ENCODE data around the gene TANC1. TPM values are rescaled to one million over a fixed set of nuclear protein-coding genes. Genes with fewer than 3 reads are reported as not detected.

The TANC1 gene
- total RNA-seq, 2 experiments from 2014 or later: 0.70 to 0.92 TPM

DNA sequence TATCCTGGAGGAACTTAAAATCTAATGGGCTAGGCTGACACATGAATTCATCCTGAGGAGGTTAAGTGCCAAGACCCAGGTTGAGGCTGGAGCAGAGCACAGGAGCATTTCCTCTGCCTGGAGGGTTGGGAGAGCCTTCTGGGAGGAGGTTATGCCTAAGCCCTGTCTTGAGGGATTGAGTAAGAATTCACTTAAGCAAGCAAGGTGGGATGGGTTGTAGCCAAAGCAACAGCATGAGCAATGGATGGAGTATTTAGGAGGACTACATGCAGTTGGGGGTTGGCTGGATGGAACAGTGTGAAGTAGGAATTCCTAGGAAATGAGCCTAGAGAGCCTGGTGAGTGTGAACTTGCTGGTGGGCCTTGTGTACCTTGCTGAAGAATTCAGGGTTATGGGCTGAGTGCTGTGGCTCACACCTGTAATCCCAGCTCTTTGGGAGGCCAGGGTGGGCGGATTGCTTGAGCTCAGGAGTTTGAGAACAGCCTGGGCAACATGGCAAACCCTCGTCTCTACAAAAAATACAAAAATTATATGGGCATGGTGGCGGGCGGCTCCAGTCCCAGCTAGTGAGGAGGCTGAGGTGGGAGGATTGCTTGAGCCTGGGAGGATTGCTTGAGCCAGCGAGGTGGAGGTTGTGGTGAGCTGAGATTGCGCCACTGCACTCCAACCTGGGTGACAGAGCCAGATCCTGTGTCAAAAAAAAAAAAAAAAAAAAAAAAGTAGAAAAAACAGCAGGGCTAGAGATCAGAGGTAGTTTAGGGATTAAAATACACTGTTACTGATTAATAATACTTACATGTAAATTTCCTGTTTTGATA, 22.2 kb downstream of the TANC1 start:
- ATAC-seq (no peak), DNase-seq (no peak)
- H3K36me3 Mint-ChIP-seq (ENCODE audit: low read depth): no peaks in the 10 kb centered on the region
- peaks cover 1% of the 10 kb centered on the region for H3K27me3 Mint-ChIP-seq
- POLR2A ChIA-PET: no interaction called here
- no peak overlapping the region for H3K4me3 Mint-ChIP-seq
- CTCF ChIA-PET: interaction anchor here (1.2 kb wide), 1 partner anchor 128 kb away, joined by 3 read pairs; no protein-coding TSS in a partner anchor
- intact Hi-C loops (cut with micrococcal nuclease): no loop called here
- TF ChIP-seq, protein P1, sequence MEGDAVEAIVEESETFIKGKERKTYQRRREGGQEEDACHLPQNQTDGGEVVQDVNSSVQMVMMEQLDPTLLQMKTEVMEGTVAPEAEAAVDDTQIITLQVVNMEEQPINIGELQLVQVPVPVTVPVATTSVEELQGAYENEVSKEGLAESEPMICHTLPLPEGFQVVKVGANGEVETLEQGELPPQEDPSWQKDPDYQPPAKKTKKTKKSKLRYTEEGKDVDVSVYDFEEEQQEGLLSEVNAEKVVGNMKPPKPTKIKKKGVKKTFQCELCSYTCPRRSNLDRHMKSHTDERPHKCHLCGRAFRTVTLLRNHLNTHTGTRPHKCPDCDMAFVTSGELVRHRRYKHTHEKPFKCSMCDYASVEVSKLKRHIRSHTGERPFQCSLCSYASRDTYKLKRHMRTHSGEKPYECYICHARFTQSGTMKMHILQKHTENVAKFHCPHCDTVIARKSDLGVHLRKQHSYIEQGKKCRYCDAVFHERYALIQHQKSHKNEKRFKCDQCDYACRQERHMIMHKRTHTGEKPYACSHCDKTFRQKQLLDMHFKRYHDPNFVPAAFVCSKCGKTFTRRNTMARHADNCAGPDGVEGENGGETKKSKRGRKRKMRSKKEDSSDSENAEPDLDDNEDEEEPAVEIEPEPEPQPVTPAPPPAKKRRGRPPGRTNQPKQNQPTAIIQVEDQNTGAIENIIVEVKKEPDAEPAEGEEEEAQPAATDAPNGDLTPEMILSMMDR (IDR thresholded peaks at IDR 0.05): no peak
- H3K9me3 Mint-ChIP-seq: no peaks in the 10 kb centered on the region
- no peak overlapping the region for H3K27ac Mint-ChIP-seq
- H3K4me1 Mint-ChIP-seq (ENCODE audit: low read depth): no peaks in the 10 kb centered on the region

DNA sequence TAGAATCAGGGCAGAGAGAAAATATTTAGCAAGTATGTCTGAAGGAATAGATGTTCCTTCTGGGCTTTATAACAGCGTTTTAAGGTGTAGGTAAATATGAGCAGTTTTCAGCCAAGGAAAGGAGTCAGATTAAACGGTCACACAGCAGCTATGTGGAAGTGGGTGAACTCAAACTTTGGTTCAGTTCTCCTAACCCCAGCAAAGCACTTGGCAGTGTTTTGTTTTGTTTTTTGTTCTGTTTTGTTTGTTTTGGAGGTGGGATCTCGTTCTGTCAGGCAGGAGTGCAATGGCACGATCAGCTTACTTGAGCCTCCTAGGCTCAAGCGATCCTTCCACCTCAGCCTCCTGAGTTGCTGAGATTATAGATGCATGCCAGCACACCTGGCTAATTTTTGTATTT, 24.6 kb downstream of the TANC1 start:
- ChIA-PET POLR2A (no interaction called here), CTCF (no interaction called here)
- H3K4me1 Mint-ChIP-seq (ENCODE audit: low read depth): no peaks in the 10 kb centered on the region
- no peaks in the 10 kb centered on the region for H3K36me3 Mint-ChIP-seq (ENCODE audit: low read depth)
- DNase-seq: no peak
- TF ChIP-seq, protein P1 (IDR thresholded peaks at IDR 0.05): no peak
- H3K4me3 Mint-ChIP-seq: no peak overlapping the region
- intact Hi-C loops (cut with micrococcal nuclease): no loop called here
- no peaks in the 10 kb centered on the region for H3K27me3 Mint-ChIP-seq
- no peaks in the 10 kb centered on the region for H3K9me3 Mint-ChIP-seq
- no peak for ATAC-seq
- H3K27ac Mint-ChIP-seq: no peak overlapping the region

DNA sequence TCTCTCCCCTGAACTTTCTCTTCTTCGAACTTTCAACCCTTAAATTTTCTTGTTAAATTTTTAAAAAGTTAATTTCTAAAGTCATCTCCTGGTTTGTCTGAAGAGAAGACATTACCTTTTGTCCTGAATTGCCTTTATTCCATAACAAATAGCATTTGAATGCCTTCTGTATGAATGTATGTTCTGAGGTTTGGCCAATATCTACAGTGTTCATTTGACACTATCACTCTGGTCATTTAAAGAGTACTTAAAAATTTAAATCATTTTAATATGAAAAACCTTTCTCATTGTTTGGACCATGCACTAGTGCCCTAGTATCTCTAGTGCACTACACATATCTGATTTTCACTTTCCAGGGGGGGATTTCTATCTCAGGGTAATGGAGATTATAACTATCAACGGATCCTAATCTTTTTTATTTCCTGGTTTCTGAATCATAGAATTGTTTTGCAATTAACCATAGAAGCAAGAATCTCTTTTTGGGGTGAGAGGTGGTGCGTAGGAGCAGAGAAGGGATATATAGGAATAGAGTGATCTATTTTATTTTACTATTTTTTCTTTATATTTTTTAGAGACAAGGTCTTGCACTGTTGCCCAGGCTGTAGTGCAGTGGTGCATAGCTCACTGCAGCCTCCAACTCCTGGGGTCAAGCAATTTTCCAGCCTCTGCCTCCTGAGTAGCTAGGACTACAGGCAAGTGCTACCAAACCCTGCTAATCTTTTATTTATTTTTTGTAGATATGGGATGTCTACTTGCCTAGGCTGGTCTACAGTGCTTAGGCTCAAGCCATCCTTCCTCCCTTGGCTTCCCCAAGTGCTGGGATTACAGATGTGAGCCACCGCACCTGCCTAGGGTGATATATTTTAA, 25.5 kb downstream of the TANC1 start:
- DNase-seq (no peak), ATAC-seq (no peak)
- intact Hi-C loops (cut with micrococcal nuclease): no loop called here
- ChIA-PET POLR2A (no interaction called here), CTCF (no interaction called here)
- no peak overlapping the region for H3K4me3 Mint-ChIP-seq
- no peaks in the 10 kb centered on the region for H3K9me3 Mint-ChIP-seq
- H3K36me3 Mint-ChIP-seq (ENCODE audit: low read depth): no peaks in the 10 kb centered on the region
- no peak overlapping the region for H3K27ac Mint-ChIP-seq
- TF ChIP-seq, protein P1 (IDR thresholded peaks at IDR 0.05): no peak
- no peaks in the 10 kb centered on the region for H3K4me1 Mint-ChIP-seq (ENCODE audit: low read depth)
- no peaks in the 10 kb centered on the region for H3K27me3 Mint-ChIP-seq

DNA sequence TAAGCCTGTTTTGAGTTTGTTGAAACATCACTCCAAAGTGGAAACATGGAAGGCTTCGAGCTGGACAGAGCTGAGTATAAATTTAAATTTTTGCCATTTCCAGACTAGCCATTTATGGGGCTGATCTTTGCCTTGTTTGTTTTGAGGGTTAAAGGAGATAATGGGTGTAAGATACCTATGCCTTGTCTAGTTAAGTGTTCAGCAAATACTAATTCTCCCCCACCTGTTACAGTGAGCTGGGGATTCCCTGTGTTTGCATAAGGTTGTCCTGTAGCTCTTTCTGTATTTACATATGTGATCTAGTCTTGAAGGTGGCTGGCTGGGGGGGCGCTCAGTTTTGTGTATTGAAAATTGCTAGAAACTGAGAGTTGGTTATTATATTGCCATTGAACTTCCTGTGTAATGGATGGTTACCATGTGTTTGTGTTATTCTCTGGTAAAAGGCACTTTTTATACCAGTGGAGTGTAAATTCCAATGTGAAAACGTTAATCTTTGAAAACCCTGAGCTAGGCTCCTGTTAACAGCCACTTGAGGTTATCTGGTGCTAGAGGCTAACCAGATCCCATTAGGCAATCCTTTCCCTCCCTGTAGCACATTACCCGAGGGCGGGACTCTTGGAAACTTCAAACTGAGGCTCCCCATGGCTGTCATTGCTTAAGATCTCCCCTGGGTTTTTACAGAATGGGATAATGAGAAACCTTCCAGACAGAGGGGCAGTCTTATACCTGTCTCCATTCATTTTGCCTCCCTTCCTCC, 26.7 kb downstream of the TANC1 start:
- POLR2A ChIA-PET: interaction anchor here (1.0 kb wide), 1 partner anchor 10 kb away, joined by 3 read pairs; no protein-coding TSS in a partner anchor
- TF ChIP-seq, protein P1 (IDR thresholded peaks at IDR 0.05): no peak
- DNase-seq (no peak), ATAC-seq (no peak)
- Mint-ChIP-seq H3K27me3 (no peaks in the 10 kb centered on the region), H3K27ac (no peak overlapping the region), H3K9me3 (no peaks in the 10 kb centered on the region), H3K36me3 (ENCODE audit: low read depth) (no peaks in the 10 kb centered on the region), H3K4me1 (ENCODE audit: low read depth) (peaks cover 2% of the 10 kb centered on the region), H3K4me3 (no peak overlapping the region)
- CTCF ChIA-PET: interaction anchor here (1.3 kb wide), 1 partner anchor 124 kb away, joined by 3 read pairs; no protein-coding TSS in a partner anchor
- intact Hi-C loops (cut with micrococcal nuclease): no loop called here
